ENCODE data around the gene F11R. TPM values are rescaled to one million over a fixed set of nuclear protein-coding genes. Genes with fewer than 3 reads are reported as not detected.

Gene F11R
- total and polyA plus RNA-seq, 2 donors (not counting 3 experiments of a cell fraction or from before 2014, with no cell fraction given), result 97.0 to 124 TPM

DNA sequence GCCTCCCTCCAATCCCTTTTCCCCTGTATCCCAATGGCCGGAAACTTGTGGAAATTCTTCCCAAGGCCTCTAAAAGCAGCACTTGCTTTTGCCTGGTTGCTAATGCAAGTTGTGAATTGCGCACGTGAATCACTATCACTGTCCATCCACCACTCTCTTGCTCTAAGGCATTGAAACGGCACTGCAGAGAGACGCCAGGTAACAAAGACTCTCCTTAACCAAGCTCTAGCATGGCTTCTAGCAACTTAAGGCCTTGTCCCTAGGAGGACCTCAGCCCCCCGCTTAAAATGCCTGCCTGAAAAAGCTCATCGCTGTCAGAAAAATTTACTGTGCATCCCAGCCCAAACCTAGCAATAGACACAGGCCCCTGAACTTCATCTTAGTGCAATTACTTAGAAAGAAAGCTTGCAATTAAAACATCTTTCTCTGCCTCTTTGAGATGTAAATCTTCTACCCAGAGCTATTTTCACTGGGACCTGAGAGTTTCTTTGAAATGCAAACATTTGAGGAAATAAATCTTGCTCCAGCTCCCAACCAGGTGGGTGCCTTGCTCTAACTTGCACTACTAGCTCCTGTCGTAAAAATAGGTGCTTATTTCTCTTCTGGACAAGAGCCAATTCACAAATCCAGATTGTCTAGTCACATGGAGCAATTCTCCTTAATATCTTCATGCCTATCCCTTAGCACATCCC, 33.4 kb downstream of the F11R start:
- DNase-seq (ENCODE audit: low read depth, low spot score), result no peak
- H3K9ac ChIP-seq (replicated peaks; ENCODE audit: extremely low read depth, insufficient read depth, low read length), result no peak overlapping the region
- H3K4me3 ChIP-seq (replicated peaks in 1 of 3; ENCODE audit: insufficient read depth in 1 of 3, low read depth in 1 of 3, low read length in 3 of 3), result no peak overlapping the region
- H3K79me2 ChIP-seq (ENCODE audit: control insufficient read depth, insufficient read depth, low read length), result no peaks in the 10 kb centered on the region
- POLR2A ChIA-PET, result no interaction called here
- H3K9me3 ChIP-seq (replicated peaks; ENCODE audit: control insufficient read depth, insufficient read depth, low read length), result no peaks in the 10 kb centered on the region
- no peak overlapping the region for H3K4me2 ChIP-seq (ENCODE audit: insufficient read depth, low read length)
- H3K9me1 ChIP-seq (replicated peaks; ENCODE audit: control insufficient read depth, extremely low read depth, insufficient read depth, low read length), result no peaks in the 10 kb centered on the region
- dilution Hi-C loops (cut with MboI; ENCODE audit: extremely low pct_ligation_motif_present, low sequenced_read_pairs) (no loop called here), intact Hi-C loops (cut with micrococcal nuclease) (no loop called here)
- H2AFZ ChIP-seq (ENCODE audit: low read depth, low read length), result no peak overlapping the region
- FAIRE-seq, result no peak
- peaks cover 8% of the 10 kb centered on the region for H3K4me1 ChIP-seq (ENCODE audit: control insufficient read depth, extremely low read depth, insufficient read depth, low read length)
- H3K36me3 ChIP-seq (ENCODE audit: control insufficient read depth in 2 of 2, extremely low read depth in 1 of 2, insufficient read depth in 2 of 2, low read length in 2 of 2), result no peaks in the 10 kb centered on the region
- H4K20me1 ChIP-seq (replicated peaks; ENCODE audit: control insufficient read depth, extremely low read depth, insufficient read depth, low read length), result no peaks in the 10 kb centered on the region
- CTCF ChIA-PET, result interaction anchor here (0.9 to 1.1 kb wide), 3 partner anchors 9 to 154 kb away, joined by 4 to 5 read pairs (median 4); no protein-coding TSS in a partner anchor
- peaks cover 0 to 3% of the 10 kb centered on the region in 2 experiments for H3K27me3 ChIP-seq (ENCODE audit: control insufficient read depth in 2 of 2, insufficient read depth in 2 of 2, low read length in 2 of 2)
- no TSS peak for BruUV-seq (replicated peaks)
- H3K27ac ChIP-seq (ENCODE audit: insufficient read depth, low read depth, low read length), result no peak overlapping the region
- TF ChIP-seq JUN (IDR thresholded peaks at IDR 0.05; ENCODE audit: borderline replicate concordance, insufficient read depth, insufficient read length, low read depth) (no peak), CTCF (IDR thresholded peaks at IDR 0.05; ENCODE audit: extremely low read depth in 1 of 2, insufficient read depth in 1 of 2, low read depth in 1 of 2, low read length in 2 of 2) (no peak), GATA2 (IDR thresholded peaks at IDR 0.05; ENCODE audit: insufficient read depth, insufficient read length, low read depth, low read length) (no peak), MYC (IDR thresholded peaks at IDR 0.05; ENCODE audit: low read depth, low read length) (no peak), POLR2A (IDR thresholded peaks at IDR 0.05; ENCODE audit: low read depth, low read length) (no peak), EZH2 (IDR thresholded peaks at IDR 0.05; ENCODE audit: borderline replicate concordance, low read depth, low read length, severe bottlenecking) (no peak), POLR2AphosphoS5 (IDR thresholded peaks at IDR 0.05; ENCODE audit: insufficient read depth, low read depth, low read length) (no peak), FOS (IDR thresholded peaks at IDR 0.05; ENCODE audit: borderline replicate concordance, insufficient read depth, low read length) (no peak)
- TF ChIP-seq, protein P1, sequence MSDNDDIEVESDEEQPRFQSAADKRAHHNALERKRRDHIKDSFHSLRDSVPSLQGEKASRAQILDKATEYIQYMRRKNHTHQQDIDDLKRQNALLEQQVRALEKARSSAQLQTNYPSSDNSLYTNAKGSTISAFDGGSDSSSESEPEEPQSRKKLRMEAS (IDR thresholded peaks at IDR 0.05; ENCODE audit: insufficient read depth, insufficient read length), result no peak
